ENCODE measurements around the gene RAP1A.

The RAP1A gene

DNA sequence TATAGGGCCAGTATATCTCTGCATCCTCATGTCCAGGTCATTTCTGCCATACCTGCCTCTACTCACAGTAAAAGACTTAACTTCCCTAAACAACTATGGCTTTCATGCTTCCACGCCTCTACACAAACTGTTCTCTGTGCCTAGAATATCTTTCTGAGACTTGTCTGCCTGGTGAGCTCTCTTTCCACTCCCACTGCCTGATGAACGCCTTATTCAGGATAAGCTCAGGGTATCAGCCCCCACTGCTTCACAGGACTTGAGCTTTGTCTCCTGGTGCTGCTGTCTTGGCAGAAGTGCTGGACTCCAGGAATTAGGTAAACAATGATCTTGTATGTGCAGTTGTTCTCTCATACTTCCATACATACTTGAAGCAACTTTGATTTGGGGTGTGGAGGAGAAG lies 131.3 kb downstream of the RAP1A start:
- H3K4me1 Mint-ChIP-seq: peaks cover 57% of the 10 kb centered on the region
- no peaks in the 10 kb centered on the region for H3K36me3 Mint-ChIP-seq (ENCODE audit: low read depth)
- DNase-seq: no peak
- no peak overlapping the region for H3K27ac Mint-ChIP-seq
- H3K4me3 Mint-ChIP-seq: no peak overlapping the region
- peaks cover 12% of the 10 kb centered on the region for H3K27me3 Mint-ChIP-seq (ENCODE audit: low read depth, poor library complexity)
- H3K9me3 Mint-ChIP-seq: no peaks in the 10 kb centered on the region
- TF ChIP-seq, protein P1, sequence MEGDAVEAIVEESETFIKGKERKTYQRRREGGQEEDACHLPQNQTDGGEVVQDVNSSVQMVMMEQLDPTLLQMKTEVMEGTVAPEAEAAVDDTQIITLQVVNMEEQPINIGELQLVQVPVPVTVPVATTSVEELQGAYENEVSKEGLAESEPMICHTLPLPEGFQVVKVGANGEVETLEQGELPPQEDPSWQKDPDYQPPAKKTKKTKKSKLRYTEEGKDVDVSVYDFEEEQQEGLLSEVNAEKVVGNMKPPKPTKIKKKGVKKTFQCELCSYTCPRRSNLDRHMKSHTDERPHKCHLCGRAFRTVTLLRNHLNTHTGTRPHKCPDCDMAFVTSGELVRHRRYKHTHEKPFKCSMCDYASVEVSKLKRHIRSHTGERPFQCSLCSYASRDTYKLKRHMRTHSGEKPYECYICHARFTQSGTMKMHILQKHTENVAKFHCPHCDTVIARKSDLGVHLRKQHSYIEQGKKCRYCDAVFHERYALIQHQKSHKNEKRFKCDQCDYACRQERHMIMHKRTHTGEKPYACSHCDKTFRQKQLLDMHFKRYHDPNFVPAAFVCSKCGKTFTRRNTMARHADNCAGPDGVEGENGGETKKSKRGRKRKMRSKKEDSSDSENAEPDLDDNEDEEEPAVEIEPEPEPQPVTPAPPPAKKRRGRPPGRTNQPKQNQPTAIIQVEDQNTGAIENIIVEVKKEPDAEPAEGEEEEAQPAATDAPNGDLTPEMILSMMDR (IDR thresholded peaks at IDR 0.05): no peak

GRCh38 chr1:111751906-111752575 lies 132.5 kb downstream of the RAP1A start:
- no peak overlapping the region for H3K27ac Mint-ChIP-seq
- H3K9me3 Mint-ChIP-seq: no peaks in the 10 kb centered on the region

GRCh38 chr1:111754984-111755330 lies 135.4 kb downstream of the RAP1A start:
- TF ChIP-seq, protein P1 (IDR thresholded peaks at IDR 0.05): no peak
- DNase-seq: peak; percentile 61
- no peaks in the 10 kb centered on the region for H3K9me3 Mint-ChIP-seq

More at GRCh38 chr1:111751906-111752575, 132.5 kb downstream of the RAP1A start:
- peaks cover 65% of the 10 kb centered on the region for H3K4me1 Mint-ChIP-seq
- no peak for DNase-seq
- no peaks in the 10 kb centered on the region for H3K36me3 Mint-ChIP-seq (ENCODE audit: low read depth)
- no peak overlapping the region for H3K4me3 Mint-ChIP-seq
- peaks cover 10% of the 10 kb centered on the region for H3K27me3 Mint-ChIP-seq (ENCODE audit: low read depth, poor library complexity)
- TF ChIP-seq, protein P1 (IDR thresholded peaks at IDR 0.05): no peak

GRCh38 chr1:111755331-111756123 lies 135.9 kb downstream of the RAP1A start, which contains the start of gene DDX20:
DDX20 (plus strand) TSS chr1:111755901; CDS start chr1:111755925, 24 bp downstream.
- Mint-ChIP-seq H3K9me3 (no peaks in the 10 kb centered on the region), H3K36me3 (ENCODE audit: low read depth) (peaks cover 19% of the 10 kb centered on the region), H3K4me3 (peak within 1 kb of the TSS; percentile 93), H3K27ac (peak within 1 kb of the TSS; percentile 100), H3K27me3 (ENCODE audit: low read depth, poor library complexity) (peaks cover 7% of the 10 kb centered on the region), H3K4me1 (peaks cover 48% of the 10 kb centered on the region)
- peak; percentile 92 for DNase-seq
- TF ChIP-seq, protein P1 (IDR thresholded peaks at IDR 0.05): peak; percentile 85

More at GRCh38 chr1:111754984-111755330, 135.4 kb downstream of the RAP1A start:
- Mint-ChIP-seq H3K27me3 (ENCODE audit: low read depth, poor library complexity) (peaks cover 7% of the 10 kb centered on the region), H3K36me3 (ENCODE audit: low read depth) (peaks cover 15% of the 10 kb centered on the region), H3K4me3 (peak overlapping the region; percentile 93), H3K27ac (peak overlapping the region; percentile 100), H3K4me1 (peaks cover 54% of the 10 kb centered on the region)

DNA sequence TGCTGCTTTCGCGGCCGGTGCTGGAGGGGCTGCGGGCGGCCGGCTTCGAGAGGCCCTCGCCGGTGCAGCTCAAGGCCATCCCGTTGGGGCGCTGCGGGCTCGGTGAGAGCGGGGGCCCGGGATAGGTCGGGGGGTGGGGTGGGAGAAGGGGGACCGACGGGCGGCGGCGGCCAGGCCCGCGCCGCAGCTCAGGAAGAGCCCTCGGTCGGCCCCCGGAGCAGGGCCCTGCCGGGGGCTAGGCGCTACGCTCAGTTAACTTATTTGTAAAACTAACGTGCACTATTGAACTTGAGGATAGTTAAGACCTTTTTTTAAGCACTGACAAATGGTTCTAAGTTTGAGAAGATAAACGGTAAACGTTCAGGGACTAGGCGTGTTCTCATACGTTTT lies 136.5 kb downstream of the RAP1A start:
- Mint-ChIP-seq H3K27me3 (ENCODE audit: low read depth, poor library complexity) (peaks cover 7% of the 10 kb centered on the region), H3K9me3 (no peaks in the 10 kb centered on the region), H3K36me3 (ENCODE audit: low read depth) (peaks cover 19% of the 10 kb centered on the region), H3K4me3 (peak overlapping the region; percentile 93), H3K4me1 (peaks cover 42% of the 10 kb centered on the region), H3K27ac (peak overlapping the region; percentile 85)
- TF ChIP-seq, protein P1 (IDR thresholded peaks at IDR 0.05): no peak
- no peak for DNase-seq
